DMS 273 treated with DMSO at 0.1 percent for 48 hours (cell line): ENCODE results near the gene CEP20.

Experiments
- DNase-seq: peaks from one replicate; lab custom pipeline; 2025; lab: John Stamatoyannopoulos, UW

The CEP20 gene

DNA sequence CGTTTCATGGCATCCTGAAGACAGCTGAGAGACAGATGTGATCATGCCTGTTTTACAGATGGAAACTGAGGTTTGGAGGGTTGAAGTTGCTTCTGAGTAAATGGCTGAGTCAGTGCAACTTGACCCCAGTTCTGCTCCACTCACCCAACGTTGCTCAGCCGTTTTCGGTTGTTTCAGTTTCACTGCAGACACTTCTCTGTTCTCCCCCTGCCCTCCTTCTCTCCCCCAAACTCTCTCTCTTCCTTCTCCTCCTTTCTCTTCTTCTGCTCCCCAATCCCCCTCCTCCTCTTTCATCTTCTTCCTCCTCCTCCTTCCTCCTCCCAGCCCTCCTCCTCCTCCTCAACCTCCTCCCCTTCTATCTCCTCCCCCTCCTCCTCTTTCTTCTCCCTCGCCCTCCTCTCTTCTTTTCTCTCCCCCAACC is 9.4 kb upstream of the CEP20 start:
- DNase-seq = no peak

DNA sequence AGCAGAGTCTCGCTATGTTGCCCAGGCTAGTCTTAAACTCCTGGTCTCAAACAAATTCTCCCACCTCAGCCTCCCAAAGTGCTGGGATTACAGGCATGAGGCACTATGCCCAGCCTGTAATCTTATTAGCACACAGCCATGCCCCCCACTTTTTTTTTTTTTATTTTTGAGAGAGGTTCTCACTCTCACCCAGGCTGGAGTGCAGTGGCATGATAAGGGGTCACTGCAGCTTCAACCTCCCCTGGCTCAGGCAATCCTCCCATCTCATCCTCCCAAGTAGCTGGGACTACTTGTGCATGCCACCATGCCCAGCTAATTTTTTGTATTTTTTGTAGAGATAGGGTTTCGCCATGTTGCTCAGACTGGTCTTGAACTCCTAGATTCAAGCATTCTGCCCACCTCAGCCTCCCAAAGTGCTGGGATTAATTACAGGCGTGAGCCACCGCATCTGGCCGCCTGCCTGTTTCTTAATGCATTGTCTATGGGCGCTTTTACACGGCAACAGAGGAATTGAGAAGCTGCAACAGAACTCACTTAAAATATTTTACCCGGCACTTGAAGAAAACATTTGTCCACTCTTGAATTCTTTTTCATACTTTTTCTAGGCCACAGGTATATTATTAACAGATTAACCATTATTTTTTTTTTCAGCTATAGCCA is 8.8 kb upstream of the CEP20 start:
- DNase-seq = no peak

DNA sequence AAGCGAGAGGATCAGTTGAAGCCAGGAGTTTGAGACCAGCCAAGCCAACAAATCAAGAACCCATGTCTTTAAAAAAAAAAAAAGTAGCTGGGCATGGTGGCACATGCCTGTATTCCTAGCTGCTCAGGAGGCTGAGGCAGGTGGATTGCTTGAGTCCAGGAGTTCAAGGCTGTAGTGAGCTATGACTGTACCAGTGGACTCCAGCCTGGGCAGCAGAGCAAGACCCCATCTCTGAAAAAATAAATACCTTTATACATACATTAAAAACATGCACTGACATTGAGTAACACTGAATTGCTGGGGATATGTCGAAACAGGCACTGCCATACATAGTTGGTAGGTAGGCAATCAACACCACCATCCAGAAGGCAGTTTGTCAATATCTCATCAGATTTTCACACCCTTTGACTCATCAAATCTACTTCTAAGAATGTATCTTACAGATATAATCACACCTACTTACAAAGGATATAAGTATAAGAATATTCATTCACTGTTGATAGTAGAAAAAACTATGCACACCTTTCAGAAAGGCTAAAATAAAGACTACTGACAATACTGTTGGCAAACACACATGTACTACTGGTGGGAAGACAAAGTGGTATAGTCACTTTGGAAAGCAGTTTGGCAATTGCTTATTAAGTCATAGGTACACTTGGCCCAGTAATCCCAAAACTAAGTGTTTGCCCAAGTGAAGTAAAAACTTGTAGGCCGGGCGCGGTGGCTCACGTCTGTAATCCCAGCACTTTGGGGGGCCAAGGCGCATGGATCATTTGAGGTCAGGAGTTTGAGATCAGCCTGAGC is 6.4 kb upstream of the CEP20 start:
- DNase-seq = no peak

DNA sequence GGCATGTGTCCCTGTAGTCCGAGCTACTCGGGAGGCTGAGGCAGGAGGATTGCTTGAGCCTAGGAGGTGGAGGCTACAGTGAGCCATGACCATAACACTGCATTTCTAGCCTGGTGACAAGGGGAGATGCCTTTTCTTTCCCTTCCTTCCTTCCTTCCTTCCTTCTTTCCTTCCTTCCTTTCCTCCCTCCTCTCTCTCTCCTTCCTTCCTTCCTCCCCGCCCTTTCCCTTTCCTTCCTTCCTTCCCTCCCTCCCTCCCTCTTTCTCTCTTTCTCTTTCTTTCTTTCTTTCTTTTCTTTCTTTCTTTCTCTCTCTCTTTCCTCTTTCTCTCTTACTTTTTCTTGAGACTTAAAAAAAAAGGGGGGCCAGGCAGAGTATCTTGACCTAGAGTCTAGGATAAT is 3.1 kb upstream of the CEP20 start:
- DNase-seq = no peak

DNA sequence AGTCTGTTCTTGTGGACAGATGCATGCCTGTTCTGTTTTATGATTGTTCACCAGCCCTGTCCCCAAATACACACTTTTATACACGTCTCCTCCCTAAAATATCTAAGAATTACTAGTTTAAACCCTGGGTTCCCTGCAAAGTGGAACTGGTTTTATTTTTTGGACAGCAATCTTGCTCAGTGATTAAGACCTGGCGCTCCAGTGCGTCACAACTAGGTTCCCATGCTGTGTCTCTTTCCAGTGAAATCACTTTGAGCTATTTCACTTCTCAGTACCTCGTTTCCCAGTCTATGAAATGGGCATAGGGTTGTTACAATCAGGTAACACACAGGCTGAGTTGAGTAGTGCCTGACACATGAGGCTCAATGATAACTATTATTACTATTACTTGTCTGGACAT is 1.1 kb downstream of the CEP20 start:
- no peak for DNase-seq

DNA sequence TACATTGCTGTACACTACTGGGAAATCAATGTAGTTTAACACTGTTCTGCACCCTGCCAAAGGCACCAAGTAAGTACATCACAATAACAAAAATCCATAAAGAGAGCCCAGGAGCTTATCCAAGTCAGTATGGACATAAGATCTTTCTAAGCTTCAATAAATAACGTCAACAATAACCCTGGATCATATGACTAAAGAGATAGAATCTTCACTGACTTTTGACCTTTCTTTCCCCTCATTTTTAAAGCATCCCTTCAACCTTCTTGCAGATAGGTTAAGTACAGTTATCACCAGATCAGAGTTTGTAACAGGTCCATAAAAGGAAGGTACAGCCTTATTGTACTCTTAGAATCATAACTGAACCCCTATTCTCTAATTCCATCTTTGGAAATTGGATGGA is 2.3 kb downstream of the CEP20 start:
- no peak for DNase-seq

DNA sequence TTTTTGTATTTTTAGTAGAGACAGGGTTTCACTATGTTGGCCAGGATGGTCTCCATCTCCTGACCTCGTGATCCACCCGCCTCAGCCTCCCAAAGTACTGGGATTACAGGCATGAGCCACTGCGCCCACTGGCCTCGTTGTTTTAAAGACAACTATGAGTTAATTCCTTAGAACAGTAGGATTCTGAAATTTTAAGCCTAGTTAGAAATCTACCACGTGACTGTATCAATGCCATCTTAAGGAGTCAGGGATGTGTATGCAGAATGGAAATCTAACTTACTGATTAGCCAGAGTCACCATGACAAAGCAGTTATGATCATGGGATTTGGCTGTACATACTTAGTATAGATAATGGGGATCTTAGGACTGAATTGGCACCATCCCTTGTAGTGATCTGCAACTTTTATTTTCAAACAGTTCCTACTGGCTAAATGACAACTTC is 2.8 kb downstream of the CEP20 start:
- DNase-seq = no peak

DNA sequence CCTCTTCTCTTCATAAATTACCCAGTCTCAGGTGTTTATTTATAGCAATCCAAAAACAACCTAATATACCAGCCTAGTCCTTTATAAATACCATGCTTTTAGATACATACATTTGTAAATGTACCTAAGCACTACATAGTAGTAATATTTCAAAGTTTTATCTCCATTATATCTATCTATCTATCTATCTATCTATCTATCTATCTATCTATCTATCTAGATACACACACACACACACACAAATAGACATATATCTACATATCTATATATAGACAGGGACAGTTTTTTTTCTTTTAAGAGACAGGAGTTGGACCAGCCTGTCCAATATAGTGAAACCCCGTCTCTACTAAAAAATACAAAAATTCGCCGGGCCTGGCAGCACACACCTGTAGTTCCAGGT is 5.8 kb downstream of the CEP20 start:
- DNase-seq = no peak

DNA sequence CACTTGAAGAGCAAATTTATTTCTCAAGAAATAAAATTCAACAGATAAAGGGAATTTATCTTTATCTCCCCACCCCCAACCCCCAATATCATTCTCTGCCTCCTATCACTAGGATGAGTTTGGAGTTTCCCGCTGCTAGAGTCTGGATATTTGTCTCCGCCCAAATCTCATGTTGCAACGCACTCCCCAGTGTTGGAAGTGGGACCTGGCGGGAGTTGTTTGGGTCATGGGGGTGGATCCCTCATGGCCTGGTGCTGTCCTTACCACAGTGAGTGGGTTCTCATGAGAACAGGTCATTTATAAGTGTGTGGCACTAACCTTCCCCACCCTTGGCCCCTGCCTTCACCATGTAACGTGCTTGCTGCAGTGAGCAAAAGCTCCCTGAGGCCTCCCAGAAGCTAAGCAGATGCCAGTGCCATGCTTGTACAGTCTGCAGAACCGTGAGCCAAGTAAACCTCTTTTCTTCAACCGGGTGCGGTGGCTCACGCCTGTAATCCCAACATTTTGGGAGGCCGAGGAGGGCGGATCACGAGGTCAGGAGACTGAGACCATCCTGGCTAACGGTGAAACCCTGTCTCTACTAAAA is 6.5 kb downstream of the CEP20 start:
- no peak for DNase-seq

DNA sequence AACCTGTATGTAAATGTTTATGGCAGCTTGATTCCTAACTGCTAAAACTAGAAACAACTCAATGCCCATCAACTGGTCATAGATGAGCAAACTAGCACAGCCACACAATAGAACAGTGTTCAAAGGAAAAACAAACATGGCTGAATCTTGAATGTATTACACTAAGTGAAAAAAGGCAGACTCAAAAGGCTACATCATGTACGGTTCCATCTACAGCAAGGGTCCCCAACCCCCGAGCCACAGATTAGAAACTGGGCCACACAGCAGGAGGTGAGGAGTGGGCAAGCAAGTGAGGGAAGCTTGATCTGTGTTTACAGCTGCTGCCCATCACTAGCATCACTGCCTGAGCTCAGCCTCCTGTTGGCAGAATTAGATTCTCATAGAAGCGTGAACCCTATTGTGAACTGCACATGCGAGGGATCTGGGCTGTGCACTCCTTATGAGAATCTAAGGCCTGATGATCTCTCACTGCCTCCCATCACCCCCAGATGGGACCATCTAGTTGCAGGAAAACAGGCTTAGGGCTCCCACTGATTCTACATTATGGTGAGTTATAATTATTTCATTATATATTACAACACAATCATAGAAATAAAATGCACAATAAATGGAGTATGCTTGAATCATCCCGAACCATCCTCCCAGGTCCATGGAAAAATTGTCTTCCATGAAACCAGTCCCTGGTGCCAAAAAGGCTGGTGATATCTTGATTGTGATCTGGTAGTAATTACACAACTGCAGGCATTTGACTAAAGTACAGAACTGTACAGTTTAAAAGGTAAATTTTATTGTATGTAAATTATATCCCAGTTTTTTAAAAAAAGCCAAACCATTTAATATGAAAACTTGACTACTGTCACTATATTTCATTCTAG is 7.7 kb downstream of the CEP20 start:
- no peak for DNase-seq

DNA sequence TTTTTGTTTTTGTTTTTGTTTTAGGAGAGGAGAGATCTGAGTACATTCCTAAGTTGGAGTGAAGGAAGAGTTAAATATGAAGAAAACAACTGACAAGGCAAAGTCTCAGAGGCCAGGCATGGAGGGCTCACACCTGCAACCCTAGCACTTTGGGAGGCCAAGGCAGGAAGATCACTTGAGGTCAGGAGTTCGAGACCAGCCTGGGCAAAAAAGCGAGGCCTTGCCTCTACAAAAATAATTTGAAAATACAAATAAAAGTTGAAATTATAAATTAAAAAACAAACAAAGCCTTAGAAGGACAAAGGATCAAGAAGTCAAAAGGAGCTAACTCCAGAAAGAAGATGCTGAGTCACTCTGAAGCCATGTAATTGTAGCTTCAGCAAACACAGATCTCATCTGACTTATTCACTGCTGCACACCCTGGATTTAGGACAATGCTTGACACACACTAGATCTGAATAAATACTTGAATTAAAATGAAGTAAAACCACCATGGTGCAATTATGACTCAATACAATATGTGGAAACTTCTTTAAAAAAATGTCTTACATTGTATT is 9.1 kb downstream of the CEP20 start:
- no peak for DNase-seq

DNA sequence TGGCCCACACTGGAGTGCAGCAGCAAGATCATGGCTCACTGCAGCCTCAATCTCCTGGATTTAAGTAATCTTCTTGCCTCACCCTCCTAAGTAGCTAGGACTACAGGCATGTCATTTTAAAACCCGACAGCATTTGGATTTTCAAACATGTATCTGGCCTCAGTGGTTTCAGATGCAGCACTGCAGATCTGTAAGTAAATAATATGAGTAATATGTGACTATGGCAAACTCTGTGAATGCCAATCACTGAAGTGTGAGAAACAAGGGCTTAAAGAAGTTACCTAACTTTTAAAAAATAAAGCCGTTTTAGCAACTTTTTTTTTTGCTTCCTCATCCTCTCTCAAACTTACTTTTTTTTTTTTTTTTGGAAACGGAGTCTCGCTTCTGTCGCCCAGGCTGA is 11.9 kb downstream of the CEP20 start:
- DNase-seq = no peak

DNA sequence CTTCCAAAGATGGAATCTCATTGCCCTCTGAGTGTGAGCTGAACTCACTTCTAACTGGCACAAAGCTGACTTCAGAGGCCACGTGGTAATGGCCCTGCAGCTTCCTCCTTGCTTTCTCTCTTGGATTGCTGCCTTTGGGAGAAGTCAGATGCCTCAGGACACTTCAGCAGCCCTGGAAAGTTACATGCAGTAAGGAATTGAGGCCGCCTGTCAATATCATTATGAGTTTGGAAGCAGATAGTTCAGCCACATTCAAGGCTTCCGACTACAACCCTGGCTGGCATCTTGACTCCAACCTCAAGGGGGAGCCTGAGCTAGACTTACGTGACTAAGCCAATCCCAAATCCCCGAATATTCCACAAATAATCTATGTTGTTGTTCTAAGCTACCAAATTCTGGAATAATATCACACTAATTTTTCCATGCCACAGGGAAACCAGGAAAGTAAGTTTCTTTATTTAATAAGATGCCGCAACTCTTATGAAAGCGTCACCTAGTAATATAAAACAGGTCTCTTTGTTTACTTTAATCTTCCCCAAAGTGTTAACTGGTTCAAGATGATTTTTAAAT is 13.6 kb downstream of the CEP20 start:
- DNase-seq = no peak

DNA sequence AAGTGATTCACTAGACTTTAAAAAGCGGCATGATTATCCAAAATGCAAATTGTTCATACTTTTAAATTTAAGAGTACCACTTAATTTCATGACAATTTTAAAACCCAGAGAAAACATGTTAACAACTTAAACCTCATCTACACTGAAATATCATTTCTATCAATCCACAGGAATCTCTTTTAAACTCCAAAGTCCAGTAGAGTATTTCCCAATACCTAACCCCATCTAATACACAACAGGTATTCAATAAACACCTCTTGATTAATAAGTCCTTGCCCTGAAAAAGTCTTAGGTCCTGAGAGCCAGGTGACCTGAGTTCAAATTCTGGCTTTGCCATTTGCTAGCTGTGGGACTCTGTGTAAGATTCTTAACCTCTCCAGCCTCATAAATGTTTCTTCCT is 14.7 kb downstream of the CEP20 start:
- no peak for DNase-seq

DNA sequence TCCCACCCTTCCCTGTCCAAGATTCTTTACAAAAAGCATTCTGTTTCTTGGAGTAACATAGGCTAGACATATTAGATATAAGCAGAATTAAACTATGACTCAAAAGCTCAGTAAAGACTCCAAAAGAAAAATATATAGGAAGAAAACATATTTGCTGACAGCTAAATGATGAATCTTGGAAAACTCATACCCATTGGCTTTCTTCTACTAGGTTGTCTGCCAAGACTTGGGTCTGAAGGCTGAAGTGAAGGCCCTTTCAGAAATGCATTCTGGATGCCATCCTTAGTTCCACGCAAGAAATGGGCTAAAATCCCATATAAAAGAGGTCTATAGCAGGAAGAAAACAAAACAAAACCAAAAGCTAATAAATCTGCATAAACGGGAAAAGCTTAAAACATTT is 15.1 kb downstream of the CEP20 start:
- DNase-seq = no peak

DNA sequence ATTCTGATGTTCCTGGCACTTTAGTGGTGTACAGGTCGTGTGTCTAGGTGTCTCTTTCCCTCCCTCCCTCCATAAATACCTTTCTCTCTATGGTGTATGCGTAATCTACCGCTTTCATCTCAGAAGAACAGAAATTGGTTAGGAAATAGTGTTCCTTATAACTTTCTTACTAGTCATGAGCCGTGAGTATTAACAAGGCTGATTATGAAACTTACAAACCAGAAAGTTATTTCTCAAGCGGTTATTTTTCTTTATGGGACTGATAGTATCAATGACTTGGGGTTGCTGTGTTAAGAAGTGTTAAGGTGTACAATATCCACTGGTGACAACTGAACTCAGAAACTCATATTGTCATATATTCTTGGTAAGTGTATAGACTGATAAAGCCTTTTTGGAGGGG is 18.4 kb downstream of the CEP20 start:
- DNase-seq = no peak

DNA sequence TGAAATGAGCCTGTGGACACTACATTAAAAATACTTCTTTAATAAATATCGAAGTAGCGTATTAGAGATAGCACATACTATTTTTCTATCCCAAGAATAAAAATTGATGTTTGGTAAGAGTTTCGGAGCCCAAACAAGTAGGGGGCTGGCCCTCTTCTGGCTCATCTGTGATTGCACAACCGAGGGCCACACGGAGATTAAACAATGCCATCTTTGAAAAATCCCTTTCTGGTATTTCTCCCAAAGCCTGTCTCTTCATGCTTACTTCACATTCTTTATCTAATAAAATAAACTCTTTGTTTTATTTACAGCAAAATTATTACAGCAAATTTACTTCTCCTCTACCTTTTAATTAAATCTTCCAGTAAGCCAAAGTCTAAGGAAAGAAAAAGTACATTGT is 22.0 kb downstream of the CEP20 start:
- DNase-seq = no peak

DNA sequence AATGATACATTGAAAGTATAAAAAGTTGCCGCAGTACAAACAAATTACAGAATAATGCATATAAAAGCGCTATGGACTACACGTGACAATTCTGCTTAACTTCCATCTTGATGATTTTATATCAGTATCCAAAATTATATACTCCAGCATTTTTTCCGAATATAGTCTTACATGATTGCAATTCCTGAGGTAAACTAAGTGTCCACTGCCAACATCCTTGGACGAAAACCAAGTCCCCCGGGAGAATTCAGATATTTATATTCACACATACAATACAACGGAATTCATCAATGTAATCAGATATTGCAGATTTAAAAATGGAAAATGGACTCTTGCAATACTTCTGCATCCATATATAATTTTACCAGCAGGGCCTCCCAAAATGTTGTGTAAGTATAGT is 22.7 kb downstream of the CEP20 start:
- no peak for DNase-seq

DNA sequence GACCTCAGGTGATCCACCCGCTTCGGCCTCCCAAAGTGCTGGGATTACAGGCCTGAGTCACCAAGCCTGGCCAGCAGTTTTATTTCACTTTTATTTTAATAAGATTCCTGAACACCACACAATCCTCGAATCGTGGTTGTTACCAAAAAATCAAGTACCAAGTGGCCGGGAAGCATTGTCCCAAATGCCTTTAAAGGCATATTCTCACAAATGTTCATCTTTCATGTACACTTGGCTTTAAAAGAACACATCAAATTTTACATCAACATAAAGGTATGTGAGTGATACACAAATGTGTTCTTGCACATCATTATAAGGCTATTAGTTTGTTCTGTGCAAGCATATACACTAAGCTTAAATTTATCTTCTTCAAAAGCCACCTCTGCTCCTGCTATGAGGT is 23.5 kb downstream of the CEP20 start:
- DNase-seq = no peak

DNA sequence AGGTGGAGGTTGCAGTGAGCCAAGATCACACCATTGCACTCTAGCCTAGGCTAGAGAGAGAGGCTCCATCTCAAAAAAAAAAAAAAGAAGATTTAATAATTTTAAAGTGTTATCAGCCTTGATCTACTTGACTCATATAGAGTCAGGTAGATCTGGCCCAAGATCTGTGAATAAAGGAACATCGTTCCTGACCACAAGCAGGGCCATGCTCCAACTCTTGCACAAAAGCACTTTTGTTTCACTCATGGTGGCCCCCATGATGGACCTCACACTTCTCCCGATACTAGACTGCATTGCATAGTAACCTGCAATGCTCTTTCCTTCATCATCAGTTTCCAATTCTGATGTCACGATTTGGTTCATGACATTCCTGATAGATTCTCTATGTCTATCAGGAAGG is 26.4 kb downstream of the CEP20 start:
- no peak for DNase-seq

DNA sequence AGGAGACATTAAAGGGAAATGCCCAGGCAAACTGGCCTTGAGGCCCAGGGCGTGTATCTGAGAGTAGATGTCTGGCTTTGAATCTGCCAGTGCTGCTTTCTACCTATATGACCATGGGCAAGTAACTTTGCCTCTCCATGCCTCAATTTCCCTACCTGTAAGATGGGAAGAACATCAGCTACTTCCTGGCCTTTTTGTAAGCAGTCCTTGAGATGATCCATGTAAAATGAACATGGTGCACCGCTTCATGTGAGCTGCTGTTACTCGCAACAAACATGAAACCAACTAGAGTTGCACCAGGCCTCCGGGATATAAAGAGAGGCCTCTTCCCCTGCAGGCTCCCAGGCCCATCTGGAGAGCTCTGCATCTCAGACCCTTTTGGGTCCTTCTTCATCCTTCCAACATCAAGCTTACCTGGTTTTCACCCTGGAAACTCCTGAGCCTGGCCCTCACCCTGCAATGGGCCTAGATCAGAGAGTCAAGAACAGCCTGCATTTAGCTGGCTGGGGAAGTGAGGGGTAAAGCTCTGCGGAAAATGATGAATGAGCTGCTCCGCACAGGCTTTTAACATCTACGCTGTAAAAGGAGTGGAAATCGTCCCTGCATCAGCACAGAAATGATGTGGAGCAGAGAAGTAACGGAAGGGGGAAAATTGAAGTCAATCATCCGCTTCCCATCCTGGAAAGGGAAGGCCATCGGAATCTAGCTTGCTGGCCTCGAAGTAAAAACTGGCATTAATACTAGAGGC is 29.3 kb downstream of the CEP20 start:
- DNase-seq = no peak
